ENCODE data around the gene ARPC1A. TPM values are rescaled to one million over a fixed set of nuclear protein-coding genes. Genes with fewer than 3 reads are reported as not detected.
A peak's percentile ranks its signal among the peaks of the same experiment; 100 is the strongest.
"Not testable (repeated sequence)": the region's sequence is repeated elsewhere in the genome, so short reads cannot be mapped to it uniquely, and the experiment has no call there.

ARPC1A gene
- total and polyA plus RNA-seq, 3 experiments from 2014 or later = 74.7 to 86.6 (median 86.5) TPM

DNA sequence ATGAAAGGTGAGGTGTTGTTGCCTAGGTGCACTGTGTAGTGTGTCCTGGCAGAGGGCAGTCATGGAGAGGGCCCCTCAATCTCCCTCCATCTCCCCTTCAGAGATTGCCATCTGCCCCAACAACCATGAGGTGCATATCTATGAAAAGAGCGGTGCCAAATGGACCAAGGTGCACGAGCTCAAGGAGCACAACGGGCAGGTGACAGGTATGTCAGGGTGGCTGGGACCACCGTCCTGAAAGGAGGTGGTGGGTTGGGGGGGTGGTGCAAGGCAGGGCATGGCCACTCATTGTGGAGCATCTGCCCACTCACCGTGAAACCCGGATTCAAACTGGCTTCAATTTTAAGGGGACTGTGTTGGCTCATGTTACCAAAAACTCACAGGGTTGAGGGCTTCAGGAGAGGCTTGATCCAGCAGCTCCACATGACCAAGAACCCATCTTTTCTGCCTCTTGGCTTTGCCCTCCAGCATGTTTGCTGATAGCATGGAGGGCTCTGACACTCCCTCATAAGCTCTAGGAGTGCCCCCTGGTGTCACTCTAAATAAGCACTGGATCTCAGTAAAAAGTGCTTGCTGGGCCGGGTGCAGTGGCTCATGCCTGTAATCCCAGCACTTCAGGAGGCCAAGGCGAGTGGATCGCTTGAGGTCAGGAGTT is 61.0 kb downstream of the ARPC1A start:
- Mint-ChIP-seq H3K27ac (peak overlapping the region in 7 of 8 donors; percentile 42 to 94 (median 77)), H3K4me1 (peaks cover 12 to 25% (median 16%) of the 10 kb centered on the region in 3 donors), H3K4me3 (peak overlapping the region in 2 of 7 donors; percentile 22 to 86), H3K9me3 (no peaks in the 10 kb centered on the region), H3K27me3 (no peaks in the 10 kb centered on the region), H3K36me3 (peaks cover 0 to 69% (median 7%) of the 10 kb centered on the region in 3 donors)
- H3K4me1 ChIP-seq (ENCODE audit: insufficient read depth, low read length) = peaks cover 23% of the 10 kb centered on the region
- DNase-seq = peak in 3 of 5 donors; percentile 29 to 58 (median 46)
- H3K27me3 ChIP-seq (ENCODE audit: insufficient read depth, low read length, poor library complexity, severe bottlenecking) = no peaks in the 10 kb centered on the region
- peaks cover 51% of the 10 kb centered on the region for H3K36me3 ChIP-seq (ENCODE audit: insufficient read depth, low read length)
- H3K27ac ChIP-seq (ENCODE audit: low read depth, low read length) = no peak overlapping the region
- CTCF ChIA-PET = interaction anchor here (0.6 to 4.1 kb wide), 11 partner anchors 9 to 44 kb away, joined by 3 to 30 read pairs (median 5); partner anchors contain the start of genes BUD31 and PDAP1
- POLR2A ChIA-PET = interaction anchor here (0.6 to 0.9 kb wide), 4 partner anchors 11 to 29 kb away, joined by 3 to 5 read pairs (median 4); partner anchors contain the start of gene ARPC1B
- no peaks in the 10 kb centered on the region for H3K9me3 ChIP-seq (ENCODE audit: low read length)
- H3K4me3 ChIP-seq (ENCODE audit: low read length) = no peak overlapping the region

GRCh38 chr7:99387239-99387635 is 61.5 kb downstream of the ARPC1A start:
- Mint-ChIP-seq H3K4me1 (peaks cover 12 to 29% (median 20%) of the 10 kb centered on the region in 3 donors), H3K27ac (peak overlapping the region in 4 of 8 donors; percentile 23 to 94 (median 80)), H3K4me3 (peak overlapping the region in 1 of 7 donors; percentile 86), H3K36me3 (peaks cover 0 to 73% (median 7%) of the 10 kb centered on the region in 3 donors)
- DNase-seq; H3K9me3 ChIP-seq (ENCODE audit: low read length); H3K9me3 Mint-ChIP-seq; H3K27me3 ChIP-seq (ENCODE audit: insufficient read depth, low read length, poor library complexity, severe bottlenecking); H3K27me3 Mint-ChIP-seq; H3K4me3 ChIP-seq (ENCODE audit: low read length); H3K27ac ChIP-seq (ENCODE audit: low read depth, low read length): not testable (repeated sequence)
- Histone ChIP-seq H3K4me1 (ENCODE audit: insufficient read depth, low read length) (peaks cover 20% of the 10 kb centered on the region), H3K36me3 (ENCODE audit: insufficient read depth, low read length) (peaks cover 57% of the 10 kb centered on the region)
- ChIA-PET POLR2A (interaction anchor here (0.6 to 0.7 kb wide), 2 partner anchors 13 to 29 kb away, joined by 3 to 4 read pairs; partner anchors contain the start of gene ARPC1B), CTCF (interaction anchor here (0.8 to 4.1 kb wide), 11 partner anchors 10 to 38 kb away, joined by 3 to 30 read pairs (median 5); partner anchors contain the start of genes BUD31 and PDAP1)

DNA sequence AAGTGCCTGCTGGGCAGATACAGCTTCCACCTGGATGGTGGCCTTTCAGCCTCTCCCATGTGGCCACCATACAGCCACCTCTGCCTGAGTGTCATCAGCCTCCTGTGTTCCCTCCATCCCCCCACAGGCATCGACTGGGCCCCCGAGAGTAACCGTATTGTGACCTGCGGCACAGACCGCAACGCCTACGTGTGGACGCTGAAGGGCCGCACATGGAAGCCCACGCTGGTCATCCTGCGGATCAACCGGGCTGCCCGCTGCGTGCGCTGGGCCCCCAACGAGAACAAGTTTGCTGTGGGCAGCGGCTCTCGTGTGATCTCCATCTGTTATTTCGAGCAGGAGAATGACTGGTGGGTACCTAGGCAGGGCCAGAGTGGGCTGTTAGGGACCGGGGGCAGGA is 62.2 kb downstream of the ARPC1A start:
- POLR2A ChIA-PET = no interaction called here
- Histone ChIP-seq H3K27me3 (ENCODE audit: insufficient read depth, low read length, poor library complexity, severe bottlenecking) (no peaks in the 10 kb centered on the region), H3K36me3 (ENCODE audit: insufficient read depth, low read length) (peaks cover 57% of the 10 kb centered on the region), H3K4me3 (ENCODE audit: low read length) (no peak overlapping the region), H3K9me3 (ENCODE audit: low read length) (no peaks in the 10 kb centered on the region), H3K4me1 (ENCODE audit: insufficient read depth, low read length) (peaks cover 22% of the 10 kb centered on the region), H3K27ac (ENCODE audit: low read depth, low read length) (no peak overlapping the region)
- Mint-ChIP-seq H3K4me3 (no peak overlapping the region), H3K4me1 (peaks cover 14 to 34% (median 24%) of the 10 kb centered on the region in 3 donors), H3K27ac (peak overlapping the region in 3 of 8 donors; percentile 17 to 91 (median 19)), H3K9me3 (no peaks in the 10 kb centered on the region), H3K36me3 (peaks cover 0 to 77% (median 7%) of the 10 kb centered on the region in 3 donors), H3K27me3 (no peaks in the 10 kb centered on the region)
- CTCF ChIA-PET = interaction anchor here (1.1 to 4.1 kb wide), 8 partner anchors 10 to 38 kb away, joined by 3 to 30 read pairs (median 5); no protein-coding TSS in a partner anchor
- DNase-seq = no peak

DNA sequence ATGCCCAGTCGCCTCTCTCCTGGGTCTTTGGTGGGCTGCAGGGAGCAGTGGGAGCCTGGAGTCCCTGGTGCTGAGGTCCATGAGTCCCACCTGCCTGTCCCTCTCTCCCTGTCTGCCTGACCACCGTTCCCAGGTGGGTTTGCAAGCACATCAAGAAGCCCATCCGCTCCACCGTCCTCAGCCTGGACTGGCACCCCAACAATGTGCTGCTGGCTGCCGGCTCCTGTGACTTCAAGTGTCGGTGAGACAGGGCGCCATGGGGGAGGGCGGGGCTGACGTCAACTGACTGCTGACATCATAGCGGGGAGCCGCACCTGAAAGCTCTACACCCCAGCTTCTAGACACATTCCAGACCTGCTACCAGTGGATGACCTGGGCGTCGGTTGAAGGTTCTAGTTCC is 64.1 kb downstream of the ARPC1A start:
- H3K4me3 ChIP-seq (ENCODE audit: low read length) = no peak overlapping the region
- H3K36me3 Mint-ChIP-seq = peaks cover 0 to 83% (median 9%) of the 10 kb centered on the region in 3 donors
- peaks cover 13 to 33% (median 13%) of the 10 kb centered on the region in 3 donors for H3K4me1 Mint-ChIP-seq
- ChIA-PET CTCF (interaction anchor here (1.0 kb wide), 1 partner anchor 19 kb away, joined by 3 read pairs; the partner anchor contains the start of genes BUD31 and PDAP1), POLR2A (interaction anchor here (1.0 to 1.4 kb wide), 2 partner anchors 9 to 19 kb away, joined by 6 read pairs; partner anchors contain the start of genes BUD31 and PDAP1)
- H3K27ac ChIP-seq (ENCODE audit: low read depth, low read length) = no peak overlapping the region
- H3K27ac Mint-ChIP-seq = peak overlapping the region in 1 of 8 donors; percentile 58
- H3K4me1 ChIP-seq (ENCODE audit: insufficient read depth, low read length) = peaks cover 22% of the 10 kb centered on the region
- no peak for DNase-seq
- H3K36me3 ChIP-seq (ENCODE audit: insufficient read depth, low read length) = peaks cover 67% of the 10 kb centered on the region
- no peaks in the 10 kb centered on the region for H3K27me3 ChIP-seq (ENCODE audit: insufficient read depth, low read length, poor library complexity, severe bottlenecking)
- no peaks in the 10 kb centered on the region for H3K9me3 ChIP-seq (ENCODE audit: low read length)
- no peaks in the 10 kb centered on the region for H3K27me3 Mint-ChIP-seq
- no peak overlapping the region for H3K4me3 Mint-ChIP-seq
- H3K9me3 Mint-ChIP-seq = no peaks in the 10 kb centered on the region

DNA sequence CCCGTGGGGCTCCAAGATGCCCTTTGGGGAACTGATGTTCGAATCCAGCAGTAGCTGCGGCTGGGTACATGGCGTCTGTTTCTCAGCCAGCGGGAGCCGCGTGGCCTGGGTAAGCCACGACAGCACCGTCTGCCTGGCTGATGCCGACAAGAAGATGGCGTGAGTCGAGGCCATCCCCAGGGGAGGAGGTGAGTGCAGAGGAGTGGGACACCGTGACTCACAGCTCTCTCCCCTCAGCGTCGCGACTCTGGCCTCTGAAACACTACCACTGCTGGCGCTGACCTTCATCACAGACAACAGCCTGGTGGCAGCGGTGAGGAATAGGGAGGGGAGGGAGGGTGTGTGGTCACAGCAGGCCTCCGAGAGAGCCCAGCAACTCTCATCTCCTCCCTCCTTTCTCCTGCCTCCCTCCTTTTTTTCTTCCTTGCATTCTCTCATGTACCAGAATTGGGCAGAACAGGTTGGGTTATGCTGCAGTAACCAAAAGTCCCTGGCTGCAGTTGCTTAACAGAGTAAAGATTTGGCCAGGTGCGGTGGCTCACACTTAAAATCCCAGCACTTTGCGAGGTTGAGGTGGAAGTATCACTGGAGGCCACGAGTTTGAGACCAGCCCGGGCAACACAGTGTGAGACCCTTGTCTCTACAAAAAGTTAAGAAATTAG is 65.4 kb downstream of the ARPC1A start:
- Histone ChIP-seq H3K4me3 (ENCODE audit: low read length) (no peak overlapping the region), H3K9me3 (ENCODE audit: low read length) (no peaks in the 10 kb centered on the region), H3K36me3 (ENCODE audit: insufficient read depth, low read length) (peaks cover 79% of the 10 kb centered on the region), H3K4me1 (ENCODE audit: insufficient read depth, low read length) (peaks cover 15% of the 10 kb centered on the region), H3K27ac (ENCODE audit: low read depth, low read length) (no peak overlapping the region), H3K27me3 (ENCODE audit: insufficient read depth, low read length, poor library complexity, severe bottlenecking) (no peaks in the 10 kb centered on the region)
- POLR2A ChIA-PET = interaction anchor here (0.7 to 1.4 kb wide), 2 partner anchors 18 to 85 kb away, joined by 3 to 6 read pairs; partner anchors contain the start of genes BUD31 and PDAP1
- DNase-seq = no peak
- Mint-ChIP-seq H3K4me1 (peaks cover 13 to 34% (median 13%) of the 10 kb centered on the region in 3 donors), H3K9me3 (no peaks in the 10 kb centered on the region), H3K27me3 (no peaks in the 10 kb centered on the region), H3K36me3 (peaks cover 0 to 89% (median 9%) of the 10 kb centered on the region in 3 donors), H3K4me3 (peak overlapping the region in 1 of 7 donors; percentile 48), H3K27ac (peak overlapping the region in 4 of 8 donors; percentile 26 to 77 (median 37))
- CTCF ChIA-PET = interaction anchor here (1.0 to 1.1 kb wide), 2 partner anchors 10 to 18 kb away, joined by 3 read pairs; partner anchors contain the start of genes BUD31 and PDAP1

GRCh38 chr7:99392046-99392445 is 66.3 kb downstream of the ARPC1A start:
- Histone ChIP-seq H3K27me3 (ENCODE audit: insufficient read depth, low read length, poor library complexity, severe bottlenecking) (no peaks in the 10 kb centered on the region), H3K27ac (ENCODE audit: low read depth, low read length) (no peak overlapping the region), H3K4me1 (ENCODE audit: insufficient read depth, low read length) (peaks cover 15% of the 10 kb centered on the region), H3K36me3 (ENCODE audit: insufficient read depth, low read length) (peaks cover 73% of the 10 kb centered on the region), H3K9me3 (ENCODE audit: low read length) (no peaks in the 10 kb centered on the region), H3K4me3 (ENCODE audit: low read length) (no peak overlapping the region)
- peak overlapping the region in 4 of 7 donors; percentile 34 to 38 (median 35) for H3K4me3 Mint-ChIP-seq
- H3K4me1 Mint-ChIP-seq = peaks cover 13 to 36% (median 14%) of the 10 kb centered on the region in 3 donors
- H3K27ac Mint-ChIP-seq = peak overlapping the region in 7 of 8 donors; percentile 26 to 93 (median 52)
- CTCF ChIA-PET = interaction anchor here (1.6 to 2.2 kb wide), 2 partner anchors 16 to 24 kb away, joined by 4 to 9 read pairs; partner anchors contain the start of genes BUD31 and PDAP1
- H3K36me3 Mint-ChIP-seq = peaks cover 0 to 88% (median 5%) of the 10 kb centered on the region in 3 donors
- H3K9me3 Mint-ChIP-seq = no peaks in the 10 kb centered on the region
- DNase-seq = no peak
- H3K27me3 Mint-ChIP-seq = no peaks in the 10 kb centered on the region
- POLR2A ChIA-PET = interaction anchor here (0.5 to 3.4 kb wide), 6 partner anchors 9 to 488 kb away, joined by 3 to 45 read pairs (median 8); partner anchors contain the start of genes ARPC1B, BUD31 and PDAP1

GRCh38 chr7:99392659-99393354 is 67.1 kb downstream of the ARPC1A start:
- Histone ChIP-seq H3K27ac (ENCODE audit: low read depth, low read length) (peak overlapping the region; percentile 57), H3K4me3 (ENCODE audit: low read length) (peak overlapping the region; percentile 45), H3K27me3 (ENCODE audit: insufficient read depth, low read length, poor library complexity, severe bottlenecking) (no peaks in the 10 kb centered on the region), H3K9me3 (ENCODE audit: low read length) (no peaks in the 10 kb centered on the region), H3K4me1 (ENCODE audit: insufficient read depth, low read length) (peaks cover 15% of the 10 kb centered on the region), H3K36me3 (ENCODE audit: insufficient read depth, low read length) (peaks cover 77% of the 10 kb centered on the region)
- Mint-ChIP-seq H3K27me3 (no peaks in the 10 kb centered on the region), H3K4me3 (peak overlapping the region; percentile 77 to 94 (median 82)), H3K36me3 (peaks cover 0 to 90% (median 7%) of the 10 kb centered on the region in 3 donors), H3K27ac (peak overlapping the region; percentile 89 to 97 (median 92)), H3K9me3 (no peaks in the 10 kb centered on the region), H3K4me1 (peaks cover 15 to 38% (median 16%) of the 10 kb centered on the region in 3 donors)
- POLR2A ChIA-PET = interaction anchor here (0.5 to 3.4 kb wide), 12 partner anchors 9 to 1495 kb away, joined by 3 to 45 read pairs (median 4); partner anchors contain the start of genes ARPC1B, BUD31, PDAP1 and ZNF394
- CTCF ChIA-PET = interaction anchor here (0.6 to 2.8 kb wide), 6 partner anchors 10 to 52 kb away, joined by 3 to 13 read pairs (median 6); partner anchors contain the start of genes BUD31 and PDAP1
- DNase-seq = peak; percentile 79 to 90 (median 84)
